ENCODE measurements around the gene VPS13D. TPM values are rescaled to one million over a fixed set of nuclear protein-coding genes. Genes with fewer than 3 reads are reported as not detected.

Gene VPS13D
- polyA plus RNA-seq, 3 donors, result 3.6 to 20.2 (median 5.1) TPM

DNA sequence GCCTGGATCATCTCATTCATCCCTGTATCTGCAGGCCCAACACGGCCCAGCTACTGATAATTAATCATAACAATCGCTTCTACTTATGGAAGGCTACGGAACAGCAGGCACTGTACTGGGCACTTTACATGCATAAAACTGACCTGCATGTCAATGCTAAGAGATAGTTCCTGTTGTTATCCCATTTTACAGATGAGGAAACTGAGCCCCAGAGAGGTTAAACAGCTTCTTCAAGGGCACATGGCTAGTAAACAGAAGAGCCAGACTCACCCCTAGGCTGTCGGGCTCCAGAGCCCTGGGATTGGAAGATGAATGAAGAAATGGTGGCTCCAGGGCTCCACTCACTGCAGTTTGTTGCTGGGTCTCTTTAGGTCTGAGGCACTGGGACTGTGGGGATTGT, 27.3 kb upstream of the VPS13D start:
- Histone ChIP-seq H2AFZ (ENCODE audit: insufficient read depth, low read depth, low read length, poor library complexity, severe bottlenecking) (no peak overlapping the region), H3K79me2 (ENCODE audit: insufficient read depth, low read length) (peaks cover 44% of the 10 kb centered on the region), H3K9ac (ENCODE audit: insufficient read depth, low read length, poor library complexity, severe bottlenecking) (no peak overlapping the region), H3K36me3 (replicated peaks in 1 of 2; ENCODE audit: control insufficient read depth in 1 of 2, insufficient read depth in 2 of 2, low read length in 2 of 2) (peaks cover 97 to 99% of the 10 kb centered on the region in 2 donors), H3K4me2 (replicated peaks; ENCODE audit: extremely low read depth, low read length, poor library complexity, severe bottlenecking) (no peak overlapping the region), H3K9me3 (replicated peaks in 1 of 2; ENCODE audit: control insufficient read depth in 1 of 2, insufficient read depth in 1 of 2, low read length in 2 of 2) (no peaks in the 10 kb centered on the region), H3K4me3 (replicated peaks in 1 of 3; ENCODE audit: low read depth in 2 of 3, low read length in 3 of 3) (no peak overlapping the region), H4K20me1 (ENCODE audit: insufficient read depth, low read length) (peaks cover 100% of the 10 kb centered on the region), H3K27me3 (ENCODE audit: control insufficient read depth in 2 of 2, insufficient read depth in 2 of 2, low read length in 2 of 2) (no peaks in the 10 kb centered on the region), H3K4me1 (ENCODE audit: control insufficient read depth in 1 of 2, insufficient read depth in 2 of 2, low read length in 2 of 2) (peaks cover 0 to under 1% of the 10 kb centered on the region in 2 donors), H3K27ac (ENCODE audit: low read depth in 1 of 2, low read length in 2 of 2) (peak overlapping the region in 1 of 2 donors; percentile 6)
- Mint-ChIP-seq H3K4me1 (peaks cover 4% of the 10 kb centered on the region), H3K27ac (peak overlapping the region in 4 of 7 donors; percentile 23 to 64 (median 55)), H3K4me3 (no peak overlapping the region), H3K9me3 (peaks cover 0 to 4% (median 0%) of the 10 kb centered on the region in 7 donors), H3K27me3 (ENCODE audit: low read depth in 3 of 3) (peaks cover 0 to 3% (median 3%) of the 10 kb centered on the region in 3 donors), H3K36me3 (peaks cover 91 to 97% of the 10 kb centered on the region in 2 donors)
- DNase-seq, result no peak
- TF ChIP-seq, protein P1, sequence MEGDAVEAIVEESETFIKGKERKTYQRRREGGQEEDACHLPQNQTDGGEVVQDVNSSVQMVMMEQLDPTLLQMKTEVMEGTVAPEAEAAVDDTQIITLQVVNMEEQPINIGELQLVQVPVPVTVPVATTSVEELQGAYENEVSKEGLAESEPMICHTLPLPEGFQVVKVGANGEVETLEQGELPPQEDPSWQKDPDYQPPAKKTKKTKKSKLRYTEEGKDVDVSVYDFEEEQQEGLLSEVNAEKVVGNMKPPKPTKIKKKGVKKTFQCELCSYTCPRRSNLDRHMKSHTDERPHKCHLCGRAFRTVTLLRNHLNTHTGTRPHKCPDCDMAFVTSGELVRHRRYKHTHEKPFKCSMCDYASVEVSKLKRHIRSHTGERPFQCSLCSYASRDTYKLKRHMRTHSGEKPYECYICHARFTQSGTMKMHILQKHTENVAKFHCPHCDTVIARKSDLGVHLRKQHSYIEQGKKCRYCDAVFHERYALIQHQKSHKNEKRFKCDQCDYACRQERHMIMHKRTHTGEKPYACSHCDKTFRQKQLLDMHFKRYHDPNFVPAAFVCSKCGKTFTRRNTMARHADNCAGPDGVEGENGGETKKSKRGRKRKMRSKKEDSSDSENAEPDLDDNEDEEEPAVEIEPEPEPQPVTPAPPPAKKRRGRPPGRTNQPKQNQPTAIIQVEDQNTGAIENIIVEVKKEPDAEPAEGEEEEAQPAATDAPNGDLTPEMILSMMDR (IDR thresholded peaks at IDR 0.05), result no peak
- intact Hi-C loops (cut with micrococcal nuclease), result no loop called here
- WGBS (ENCODE audit: insufficient coverage), result 100% methylated on average over 4 of the region's 4 CpGs

DNA sequence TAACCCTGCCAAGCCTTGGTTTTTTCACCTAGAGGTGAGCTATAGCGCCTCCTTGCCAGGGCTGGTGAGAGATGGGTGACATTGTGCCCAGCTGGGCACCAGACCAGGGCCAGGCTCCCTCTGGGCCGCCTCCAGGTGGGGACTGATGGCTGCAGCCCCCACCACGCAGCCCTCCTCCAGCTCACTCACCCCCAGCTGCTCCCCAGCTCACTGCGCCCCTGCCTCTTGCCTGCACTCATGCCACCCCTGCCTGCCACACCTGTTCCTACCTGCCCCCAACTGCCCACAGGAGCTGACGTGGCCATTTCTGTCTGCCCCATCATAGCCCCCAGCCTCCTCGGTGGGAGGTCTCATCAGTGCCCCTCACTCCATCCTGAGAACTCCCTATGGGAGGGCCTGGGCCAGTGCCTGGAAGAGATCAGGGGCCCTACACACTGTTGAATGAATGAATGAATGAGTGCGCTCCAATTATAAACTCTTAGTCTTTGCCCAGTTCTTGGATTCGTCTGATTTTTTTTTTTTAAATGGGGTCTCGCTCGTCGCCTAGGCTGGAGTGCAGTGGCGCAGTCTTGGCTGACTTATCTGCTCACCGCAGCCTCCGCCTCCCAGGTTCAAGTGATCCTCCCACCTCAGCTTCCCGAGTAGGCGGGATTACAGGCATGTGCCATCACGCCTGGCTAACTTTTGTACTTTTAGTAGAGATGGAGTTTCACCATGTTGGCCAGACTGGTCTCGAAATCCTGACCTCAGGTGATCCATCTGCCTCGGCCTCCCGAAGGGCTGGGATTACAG, 26.4 kb upstream of the VPS13D start:
- intact Hi-C loops (cut with micrococcal nuclease), result no loop called here
- Histone ChIP-seq H4K20me1 (ENCODE audit: insufficient read depth, low read length) (peaks cover 100% of the 10 kb centered on the region), H3K4me1 (ENCODE audit: control insufficient read depth in 1 of 2, insufficient read depth in 2 of 2, low read length in 2 of 2) (no peaks in the 10 kb centered on the region), H3K4me3 (replicated peaks in 1 of 3; ENCODE audit: low read depth in 2 of 3, low read length in 3 of 3) (no peak overlapping the region), H3K9ac (ENCODE audit: insufficient read depth, low read length, poor library complexity, severe bottlenecking) (no peak overlapping the region), H3K9me3 (replicated peaks in 1 of 2; ENCODE audit: control insufficient read depth in 1 of 2, insufficient read depth in 1 of 2, low read length in 2 of 2) (no peaks in the 10 kb centered on the region), H3K4me2 (replicated peaks; ENCODE audit: extremely low read depth, low read length, poor library complexity, severe bottlenecking) (no peak overlapping the region), H3K27me3 (ENCODE audit: control insufficient read depth in 2 of 2, insufficient read depth in 2 of 2, low read length in 2 of 2) (no peaks in the 10 kb centered on the region), H2AFZ (ENCODE audit: insufficient read depth, low read depth, low read length, poor library complexity, severe bottlenecking) (no peak overlapping the region), H3K36me3 (replicated peaks in 1 of 2; ENCODE audit: control insufficient read depth in 1 of 2, insufficient read depth in 2 of 2, low read length in 2 of 2) (peaks cover 98 to 99% of the 10 kb centered on the region in 2 donors), H3K79me2 (ENCODE audit: insufficient read depth, low read length) (peaks cover 36% of the 10 kb centered on the region), H3K27ac (ENCODE audit: low read depth in 1 of 2, low read length in 2 of 2) (peak overlapping the region in 1 of 2 donors; percentile 64)
- 98% methylated on average over 16 of the region's 20 CpGs for WGBS (ENCODE audit: insufficient coverage)
- H3K27me3 Mint-ChIP-seq (ENCODE audit: low read depth in 3 of 3), result peaks cover 0 to 3% (median 3%) of the 10 kb centered on the region in 3 donors
- H3K36me3 Mint-ChIP-seq, result peaks cover 92 to 97% of the 10 kb centered on the region in 2 donors
- H3K4me1 Mint-ChIP-seq, result peaks cover 11% of the 10 kb centered on the region
- H3K27ac Mint-ChIP-seq, result peak overlapping the region in 4 of 7 donors; percentile 46 to 68 (median 56)
- H3K9me3 Mint-ChIP-seq, result peaks cover 0 to 4% (median 0%) of the 10 kb centered on the region in 7 donors
- TF ChIP-seq, protein P1 (IDR thresholded peaks at IDR 0.05), result no peak
- H3K4me3 Mint-ChIP-seq, result no peak overlapping the region
- DNase-seq, result no peak

Data from CD14-positive monocyte (primary cell).